Thyroid gland (tissue), 4 donors: ENCODE measurements around the gene CXCL9. TPM values are rescaled to one million over a fixed set of nuclear protein-coding genes. Genes with fewer than 3 reads are reported as not detected.
"Not testable (repeated sequence)": the region's sequence is repeated elsewhere in the genome, so short reads cannot be mapped to it uniquely, and the experiment has no call there.

Experiments
- DNase-seq, 2 donors: peaks; one replicate each; pipeline ENCODE4 v3.0.0-alpha.2; 2019
- H3K27ac ChIP-seq, 3 donors: fragments of 200-600 bp; sonication (generic); 1 replicate in 2 of 3; 2 replicates in 1 of 3; pipeline ENCODE4 v1.5.1; 2016 to 2019; ENCODE audit warnings: mild to moderate bottlenecking in 1 of 3, moderate library complexity in 1 of 3
- H3K27me3 ChIP-seq: fragments of 200-600 bp; sonication (generic); one replicate; pipeline ENCODE4 v1.5.1; 2019
- H3K36me3 ChIP-seq, 2 donors: fragments of 200-600 bp; sonication (generic); one replicate each; pipeline ENCODE4 v1.5.1; 2016 to 2019
- H3K4me1 ChIP-seq, 2 donors: fragments of 200-600 bp; sonication (generic); one replicate each; pipeline ENCODE4 v1.5.1; 2017 to 2019
- H3K4me3 ChIP-seq, 3 donors: fragments of 200-600 bp; sonication (generic); replicated peaks in 1 of 3; 1 replicate in 2 of 3; 2 replicates in 1 of 3; pipeline ENCODE4 v1.5.1; 2016; ENCODE audit warnings: mild to moderate bottlenecking in 1 of 3
- H3K9me3 ChIP-seq: fragments of 200-600 bp; sonication (generic); one replicate; pipeline ENCODE4 v1.5.1; 2017
- CTCF ChIP-seq, 6 experiments: fragments of 200-600 bp in 3 of 6; fragments of 450-650 bp in 3 of 6; sonication (generic) in 3 of 6; IDR thresholded peaks; one replicate each; pipeline ENCODE4 v1.5.1; 2016 to 2019; ENCODE audit warnings: antibody characterized with exemption in 6 of 6, mild to moderate bottlenecking in 2 of 6, inconsistent platforms in 1 of 6, moderate library complexity in 1 of 6
- POLR2A ChIP-seq, 2 donors: fragments of 450-650 bp; IDR thresholded peaks; one replicate each; pipeline ENCODE4 v1.6.1; 2017; ENCODE audit warnings: antibody characterized with exemption in 2 of 2, mild to moderate bottlenecking in 2 of 2, moderate library complexity in 1 of 2
- WGBS, 2 donors: methylation state at CpG; one replicate each; pipeline ENCODE4 v1.1.5; 2017; 5-methylcytosine and 5-hydroxymethylcytosine counted together
- intact Hi-C: fragments of 100-400 bp; cut with DNase I; formaldehyde crosslinking; loops from one replicate; pipeline ENCODE4 v1.15.1; 2023
- total RNA-seq, 4 donors: library from RNA; depleted of rRNA; stranded (reverse); fragments of >200 nt; gene quantifications; one replicate each; pipeline ENCODE4 v1.2.3, GENCODE V29; 2016

CXCL9 gene
- total RNA-seq, 4 donors from 2014 or later = 0.75 to 3.8 (median 1.7) TPM

GRCh38 chr4:76002176-76002575 is 5.1 kb downstream of the CXCL9 start:
- H3K36me3 ChIP-seq = no peaks in the 10 kb centered on the region
- WGBS, 2 donors = 81 to 88% methylated on average over 4 of the region's 4 CpGs
- no peak overlapping the region for H3K4me3 ChIP-seq
- H3K4me1 ChIP-seq = no peaks in the 10 kb centered on the region
- no peaks in the 10 kb centered on the region for H3K9me3 ChIP-seq
- H3K27ac ChIP-seq = no peak overlapping the region
- intact Hi-C loops = no loop called here
- DNase-seq = no peak
- no peak for TF ChIP-seq CTCF (IDR thresholded peaks at IDR 0.05)
- TF ChIP-seq POLR2A (IDR thresholded peaks at IDR 0.05) = no peak
- H3K27me3 ChIP-seq = no peaks in the 10 kb centered on the region

DNA sequence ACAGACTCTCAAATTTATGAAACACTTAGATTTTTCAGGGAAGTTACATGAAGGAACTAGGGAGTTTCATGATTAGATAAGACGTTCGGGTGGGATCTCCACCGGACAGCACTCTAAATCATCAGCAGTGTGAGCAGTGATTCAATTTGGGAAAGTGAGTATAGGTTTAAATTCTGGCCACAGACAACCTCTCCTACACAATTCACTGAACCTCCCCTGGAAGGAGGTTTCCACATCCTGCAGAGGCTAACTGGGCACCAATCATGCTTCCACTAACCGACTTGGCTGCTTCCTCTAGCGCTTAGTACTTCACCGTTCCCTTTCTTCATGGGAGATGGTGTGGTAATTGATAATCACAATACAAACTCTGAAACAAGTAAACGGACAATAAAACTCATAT is 5.6 kb downstream of the CXCL9 start:
- TF ChIP-seq CTCF (IDR thresholded peaks at IDR 0.05) (no peak), POLR2A (IDR thresholded peaks at IDR 0.05) (no peak)
- intact Hi-C loops = no loop called here
- Histone ChIP-seq H3K36me3 (no peaks in the 10 kb centered on the region), H3K4me1 (no peaks in the 10 kb centered on the region), H3K27ac (no peak overlapping the region), H3K4me3 (no peak overlapping the region), H3K27me3 (no peaks in the 10 kb centered on the region), H3K9me3 (no peaks in the 10 kb centered on the region)
- 88 to 89% methylated on average over 7 of the region's 7 CpGs for WGBS, 2 donors
- DNase-seq = no peak

DNA sequence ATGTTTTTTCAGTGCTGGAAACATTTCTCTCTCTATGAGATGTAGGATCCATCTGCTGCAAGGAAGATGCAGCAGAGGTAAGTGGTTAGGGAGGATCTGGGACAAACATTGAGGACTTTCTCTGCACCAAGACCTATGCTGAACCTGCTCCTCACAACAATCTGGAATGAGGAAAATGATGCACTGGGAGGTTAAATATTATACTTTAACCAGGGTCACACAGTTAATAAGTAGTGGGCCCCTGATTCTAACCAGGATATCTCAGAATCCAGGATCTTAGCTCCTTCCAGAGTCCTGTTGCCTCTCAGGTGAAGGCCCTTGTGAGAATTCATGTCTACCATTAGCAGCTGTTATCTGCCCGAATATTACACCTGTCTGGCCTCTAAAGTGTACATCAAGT is 7.0 kb downstream of the CXCL9 start:
- intact Hi-C loops = no loop called here
- WGBS, 2 donors = 78 to 83% methylated on average over 1 of the region's 1 CpG
- TF ChIP-seq POLR2A (IDR thresholded peaks at IDR 0.05) (no peak), CTCF (IDR thresholded peaks at IDR 0.05) (no peak)

DNA sequence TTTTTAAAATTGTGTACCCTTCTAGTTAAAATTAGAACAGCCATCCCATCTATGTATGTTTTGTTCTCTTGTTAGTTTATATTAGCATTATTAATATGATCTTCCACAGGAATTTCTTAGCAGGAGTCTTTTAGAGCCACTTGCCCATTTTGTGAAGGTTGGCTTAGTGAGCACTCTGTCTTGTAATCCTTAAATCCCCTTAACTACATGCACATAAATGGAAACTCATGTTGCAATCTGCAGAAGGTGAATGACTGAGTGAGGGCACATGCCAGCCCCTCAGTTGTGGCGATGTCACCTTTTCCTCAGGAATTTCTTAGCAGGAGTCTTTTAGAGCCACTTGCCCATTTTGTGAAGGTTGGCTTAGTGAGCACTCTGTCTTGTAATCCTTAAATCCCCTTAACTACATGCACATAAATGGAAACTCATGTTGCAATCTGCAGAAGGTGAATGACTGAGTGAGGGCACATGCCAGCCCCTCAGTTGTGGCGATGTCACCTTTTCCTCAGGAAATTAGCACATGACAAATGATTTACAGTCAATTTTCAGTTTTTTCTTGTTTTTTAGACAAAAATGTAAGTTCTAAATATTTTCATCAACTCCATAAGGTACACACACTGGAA is 8.7 kb downstream of the CXCL9 start:
- H3K4me3 ChIP-seq, H3K4me1 ChIP-seq, H3K27ac ChIP-seq, DNase-seq, H3K9me3 ChIP-seq, H3K36me3 ChIP-seq, H3K27me3 ChIP-seq: not testable (repeated sequence)
- 81 to 82% methylated on average over 2 of the region's 2 CpGs for WGBS, 2 donors
- intact Hi-C loops = loop anchor here (5.0 kb wide), 1 partner anchor 69 kb away; no protein-coding TSS in a partner anchor

More for the DNA sequence above, 7.0 kb downstream of the CXCL9 start:
- Histone ChIP-seq H3K27me3 (no peaks in the 10 kb centered on the region), H3K36me3 (no peaks in the 10 kb centered on the region), H3K4me3 (no peak overlapping the region), H3K27ac (no peak overlapping the region), H3K9me3 (no peaks in the 10 kb centered on the region), H3K4me1 (no peaks in the 10 kb centered on the region)
- DNase-seq = no peak

GRCh38 chr4:75997946-75998345 is 9.4 kb downstream of the CXCL9 start:
- TF ChIP-seq POLR2A (IDR thresholded peaks at IDR 0.05) (no peak), CTCF (IDR thresholded peaks at IDR 0.05) (no peak)
- Histone ChIP-seq H3K27me3 (no peaks in the 10 kb centered on the region), H3K27ac (no peak overlapping the region), H3K4me3 (no peak overlapping the region), H3K36me3 (no peaks in the 10 kb centered on the region), H3K9me3 (no peaks in the 10 kb centered on the region), H3K4me1 (no peaks in the 10 kb centered on the region)
- no peak for DNase-seq
- WGBS, 2 donors = 92 to 93% methylated on average over 2 of the region's 2 CpGs
- intact Hi-C loops = loop anchor here (5.0 kb wide), 1 partner anchor 69 kb away; no protein-coding TSS in a partner anchor
